Cardiac muscle cell (in vitro differentiated cells and primary cell): ENCODE results near the gene RASL10B. TPM values are rescaled to one million over a fixed set of nuclear protein-coding genes. Genes with fewer than 3 reads are reported as not detected.

Experiments
- DNase-seq, 2 donors: peaks; one replicate each; pipeline versions ENCODE4 v3.0.0 to v3.0.0-alpha.2; 2010 to 2017; ENCODE audit warnings: low read depth in 1 of 2, low spot score in 1 of 2
- H3K27ac ChIP-seq: fragments of 200-600 bp; sonication (generic); 2 replicates; pipeline ENCODE4 v1.5.1; 2016
- H3K27me3 ChIP-seq: fragments of 200-600 bp; sonication (generic); 2 replicates; pipeline ENCODE4 v1.6.0; 2016; ENCODE audit warnings: control low read depth
- H3K36me3 ChIP-seq: fragments of 200-600 bp; sonication (generic); 2 replicates; pipeline ENCODE4 v1.5.1; 2016; ENCODE audit warnings: control low read depth
- H3K4me1 ChIP-seq: fragments of 200-600 bp; sonication (generic); 2 replicates; pipeline ENCODE4 v1.8.1; 2017; ENCODE audit warnings: low read depth, mild to moderate bottlenecking, mixed run types
- H3K4me3 ChIP-seq: fragments of 200-600 bp; sonication (generic); 2 replicates; pipeline ENCODE4 v1.5.1; 2016; ENCODE audit warnings: mild to moderate bottlenecking
- H3K9me3 ChIP-seq: fragments of 200-600 bp; sonication (generic); 2 replicates; pipeline ENCODE4 v1.5.1; 2017; ENCODE audit warnings: low read depth, mild to moderate bottlenecking, control low read depth
- polyA plus RNA-seq: library from polyadenylated mRNA; unstranded; fragments of >200 nt; fragmentation: Nextera tagmentation; extraction: Ambion mirVana; gene quantifications from 2 replicates; pipeline ENCODE4 v1.2.1, GENCODE V29; 2016
- total RNA-seq: library from RNA; depleted of rRNA; stranded (reverse); fragments of >200 nt; gene quantifications from 2 replicates; pipeline ENCODE4 v1.2.3, GENCODE V29; 2016
- TF ChIP-seq, protein P1 (sequence below): IDR thresholded peaks from 2 replicates; pipeline ENCODE4 v1.5.1; 2012; ENCODE audit warnings: low read depth, mild to moderate bottlenecking, low read length

The RASL10B gene
- total and polyA plus RNA-seq, 2 experiments from 2014 or later, result 71.6 to 116 TPM

GRCh38 chr17:35752471-35752870 is 21.0 kb downstream of the RASL10B start:
- Histone ChIP-seq H3K9me3 (no peaks in the 10 kb centered on the region), H3K36me3 (no peaks in the 10 kb centered on the region), H3K4me3 (no peak overlapping the region), H3K27me3 (no peaks in the 10 kb centered on the region), H3K4me1 (no peaks in the 10 kb centered on the region), H3K27ac (no peak overlapping the region)
- DNase-seq, result no peak
- TF ChIP-seq, protein P1, sequence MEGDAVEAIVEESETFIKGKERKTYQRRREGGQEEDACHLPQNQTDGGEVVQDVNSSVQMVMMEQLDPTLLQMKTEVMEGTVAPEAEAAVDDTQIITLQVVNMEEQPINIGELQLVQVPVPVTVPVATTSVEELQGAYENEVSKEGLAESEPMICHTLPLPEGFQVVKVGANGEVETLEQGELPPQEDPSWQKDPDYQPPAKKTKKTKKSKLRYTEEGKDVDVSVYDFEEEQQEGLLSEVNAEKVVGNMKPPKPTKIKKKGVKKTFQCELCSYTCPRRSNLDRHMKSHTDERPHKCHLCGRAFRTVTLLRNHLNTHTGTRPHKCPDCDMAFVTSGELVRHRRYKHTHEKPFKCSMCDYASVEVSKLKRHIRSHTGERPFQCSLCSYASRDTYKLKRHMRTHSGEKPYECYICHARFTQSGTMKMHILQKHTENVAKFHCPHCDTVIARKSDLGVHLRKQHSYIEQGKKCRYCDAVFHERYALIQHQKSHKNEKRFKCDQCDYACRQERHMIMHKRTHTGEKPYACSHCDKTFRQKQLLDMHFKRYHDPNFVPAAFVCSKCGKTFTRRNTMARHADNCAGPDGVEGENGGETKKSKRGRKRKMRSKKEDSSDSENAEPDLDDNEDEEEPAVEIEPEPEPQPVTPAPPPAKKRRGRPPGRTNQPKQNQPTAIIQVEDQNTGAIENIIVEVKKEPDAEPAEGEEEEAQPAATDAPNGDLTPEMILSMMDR, result no peak

DNA sequence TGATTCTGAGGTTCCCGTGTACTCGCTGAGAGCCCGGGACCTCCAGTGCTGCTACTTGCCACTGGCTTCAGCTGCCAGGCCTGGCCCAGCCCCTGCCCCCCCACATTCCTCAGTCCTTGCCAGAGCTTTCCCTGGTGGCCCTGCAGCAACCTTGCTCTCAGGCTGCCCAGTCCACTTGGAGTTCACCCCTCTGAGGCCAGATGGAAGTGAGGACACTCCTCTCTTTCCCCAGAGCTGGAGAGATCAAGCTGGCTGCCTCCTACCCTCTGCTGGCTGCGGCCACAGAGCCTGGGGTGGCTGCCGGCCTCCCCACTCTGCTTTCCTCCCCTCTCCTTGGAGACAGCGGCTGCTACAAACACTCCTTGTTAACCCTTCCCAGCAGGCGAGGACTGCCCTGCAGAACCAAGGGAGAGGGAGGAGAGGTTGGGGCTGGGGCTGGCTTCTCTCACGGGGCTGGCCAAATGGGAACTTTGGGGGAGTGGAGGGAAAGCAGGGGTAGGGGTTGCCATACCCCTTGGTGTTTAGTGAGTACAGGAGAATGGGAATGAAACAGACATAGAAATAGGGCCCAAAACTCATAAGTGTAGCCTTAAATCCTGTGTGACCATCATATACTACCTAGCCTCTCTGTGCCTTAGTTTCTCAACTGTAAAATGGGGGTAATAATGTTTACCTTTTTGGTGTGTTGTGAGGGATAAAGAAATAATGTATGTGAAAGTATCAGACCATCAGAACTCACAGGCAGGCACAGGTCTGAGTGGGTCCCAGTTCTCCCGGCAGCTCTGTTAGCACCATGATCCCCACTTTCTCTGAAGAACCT is 21.7 kb downstream of the RASL10B start, which contains the start of gene GAS2L2:
Gene GAS2L2, minus strand, starts transcription at position 295 of the 820 bp plus-strand sequence. CDS start 389 bp downstream, outside the sequence.
- H3K36me3 ChIP-seq, result no peaks in the 10 kb centered on the region
- peak; percentile 14 to 34 for DNase-seq
- no peaks in the 10 kb centered on the region for H3K4me1 ChIP-seq
- no peak within 1 kb of the TSS for H3K27ac ChIP-seq
- H3K27me3 ChIP-seq, result no peaks in the 10 kb centered on the region
- TF ChIP-seq, protein P1, result no peak
- H3K9me3 ChIP-seq, result no peaks in the 10 kb centered on the region
- no peak within 1 kb of the TSS for H3K4me3 ChIP-seq

GRCh38 chr17:35757243-35757642 is 25.8 kb downstream of the RASL10B start:
- H3K27me3 ChIP-seq, result no peaks in the 10 kb centered on the region
- TF ChIP-seq, protein P1, result no peak
- H3K36me3 ChIP-seq, result no peaks in the 10 kb centered on the region

DNA sequence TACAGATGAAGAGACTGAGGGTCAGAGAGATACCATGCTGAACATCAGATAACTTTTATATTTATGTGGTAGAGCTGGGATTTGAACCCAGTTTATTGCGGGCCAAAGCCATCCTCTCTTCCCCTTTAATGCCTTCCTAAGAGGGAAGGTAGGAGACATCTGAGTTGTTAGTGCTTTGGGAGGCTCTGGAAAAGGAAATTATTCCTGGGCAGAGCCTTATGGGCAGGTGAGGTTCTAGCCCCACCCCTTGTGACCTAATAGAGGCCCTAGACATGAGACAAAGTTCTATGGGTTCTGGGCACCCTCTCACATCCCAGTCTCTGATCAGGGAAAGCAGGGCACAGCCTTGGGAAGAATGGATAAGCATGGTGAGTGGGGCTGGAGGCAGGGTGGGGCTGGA is 29.1 kb downstream of the RASL10B start, which contains the start of gene C17orf50:
Gene C17orf50, plus strand, starts transcription at position 301 of the 400 bp plus-strand sequence. Its CDS starts 55 bp downstream, at position 356.
- no peak for DNase-seq
- Histone ChIP-seq H3K27me3 (no peaks in the 10 kb centered on the region), H3K9me3 (no peaks in the 10 kb centered on the region), H3K36me3 (no peaks in the 10 kb centered on the region), H3K4me1 (no peaks in the 10 kb centered on the region), H3K4me3 (no peak within 1 kb of the TSS), H3K27ac (no peak within 1 kb of the TSS)
- TF ChIP-seq, protein P1, result no peak

More at GRCh38 chr17:35757243-35757642, 25.8 kb downstream of the RASL10B start:
- no peak overlapping the region for H3K27ac ChIP-seq
- H3K9me3 ChIP-seq, result no peaks in the 10 kb centered on the region
- H3K4me1 ChIP-seq, result no peaks in the 10 kb centered on the region
- no peak for DNase-seq
- H3K4me3 ChIP-seq, result no peak overlapping the region

DNA sequence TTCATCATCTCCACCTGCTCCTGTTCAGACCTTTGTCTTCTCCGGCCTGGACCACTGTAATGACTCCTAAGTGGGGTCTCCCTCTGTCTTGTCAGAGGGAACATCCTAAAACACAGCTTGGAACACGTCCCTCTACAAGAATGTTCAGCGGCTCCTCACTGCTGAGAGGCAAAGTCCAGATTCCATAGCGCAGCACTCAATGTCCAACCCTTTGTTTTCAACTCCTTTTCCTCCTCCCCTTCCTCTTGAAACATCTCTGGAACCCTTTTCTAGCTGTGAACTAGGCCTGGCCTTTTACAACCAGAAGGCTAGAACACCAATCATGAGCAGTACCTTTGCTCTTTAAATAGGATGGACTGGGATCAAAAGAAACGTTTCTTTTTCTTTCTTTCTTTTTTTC is 30.2 kb downstream of the RASL10B start:
- DNase-seq, result no peak
- no peaks in the 10 kb centered on the region for H3K9me3 ChIP-seq
- no peaks in the 10 kb centered on the region for H3K36me3 ChIP-seq
- no peak overlapping the region for H3K27ac ChIP-seq
- H3K27me3 ChIP-seq, result no peaks in the 10 kb centered on the region
- TF ChIP-seq, protein P1, result no peak
- no peak overlapping the region for H3K4me3 ChIP-seq
- H3K4me1 ChIP-seq, result no peaks in the 10 kb centered on the region
